SK-N-SH treated with all-trans-retinoic acid at 6 μM for 48 hours (cell line): ENCODE data around the gene PGPEP1.

Experiments used
- ARNTL ChIP-seq: fragments of 450-650 bp; formaldehyde crosslinking; IDR thresholded peaks from 2 replicates; pipeline ENCODE4 v1.5.0; 2020; ENCODE audit warnings: low read depth, mild to moderate bottlenecking, moderate library complexity, borderline replicate concordance
- BACH2 ChIP-seq: fragments of 250-450 bp; sonication (Bioruptor Pico); IDR thresholded peaks from 2 replicates; pipeline ENCODE4 v1.9.0; 2021; ENCODE audit warnings: mild to moderate bottlenecking, borderline replicate concordance
- CSDC2 ChIP-seq: fragments of 250-450 bp; sonication (Bioruptor Pico); IDR thresholded peaks from 2 replicates; pipeline ENCODE4 v1.5.0; 2020; ENCODE audit warnings: mild to moderate bottlenecking, moderate library complexity
- ESRRG ChIP-seq: fragments of 250-450 bp; sonication (Bioruptor Pico); IDR thresholded peaks from 2 replicates; pipeline ENCODE4 v1.6.1; 2021; ENCODE audit warnings: mild to moderate bottlenecking
- OSR1 ChIP-seq: fragments of 250-450 bp; sonication (Bioruptor Pico); IDR thresholded peaks from 2 replicates; pipeline ENCODE4 v1.8.0; 2022; ENCODE audit warnings: moderate library complexity, mild to moderate bottlenecking, inconsistent platforms
- SNAI2 ChIP-seq: fragments of 250-450 bp; sonication (Bioruptor Pico); IDR thresholded peaks from 2 replicates; pipeline ENCODE4 v1.5.0; 2020; ENCODE audit warnings: mild to moderate bottlenecking, moderate library complexity
- TOX ChIP-seq: fragments of 250-450 bp; sonication (Bioruptor Pico); IDR thresholded peaks from 2 replicates; pipeline ENCODE4 v1.8.0; 2021; ENCODE audit warnings: mild to moderate bottlenecking, moderate library complexity, borderline replicate concordance
- ZNF70 ChIP-seq: fragments of 450-650 bp; formaldehyde crosslinking; IDR thresholded peaks from 2 replicates; pipeline ENCODE4 v1.5.0; 2020; ENCODE audit warnings: mild to moderate bottlenecking, moderate library complexity
- ZNF8 ChIP-seq: fragments of 450-650 bp; formaldehyde crosslinking; IDR thresholded peaks from 2 replicates; pipeline ENCODE4 v1.5.0; 2020; ENCODE audit warnings: mild to moderate bottlenecking, moderate library complexity
- TF ChIP-seq, protein P1 (sequence below): fragments of 250-450 bp; sonication (Bioruptor Pico); IDR thresholded peaks from 2 replicates; pipeline ENCODE4 v1.8.0; 2020; ENCODE audit warnings: mild to moderate bottlenecking, moderate library complexity, borderline replicate concordance
- TF ChIP-seq, protein P2 (sequence below): fragments of 250-450 bp; sonication (Bioruptor Pico); IDR thresholded peaks from 2 replicates; pipeline ENCODE4 v1.5.0; 2020; ENCODE audit warnings: mild to moderate bottlenecking, moderate library complexity

DNA sequence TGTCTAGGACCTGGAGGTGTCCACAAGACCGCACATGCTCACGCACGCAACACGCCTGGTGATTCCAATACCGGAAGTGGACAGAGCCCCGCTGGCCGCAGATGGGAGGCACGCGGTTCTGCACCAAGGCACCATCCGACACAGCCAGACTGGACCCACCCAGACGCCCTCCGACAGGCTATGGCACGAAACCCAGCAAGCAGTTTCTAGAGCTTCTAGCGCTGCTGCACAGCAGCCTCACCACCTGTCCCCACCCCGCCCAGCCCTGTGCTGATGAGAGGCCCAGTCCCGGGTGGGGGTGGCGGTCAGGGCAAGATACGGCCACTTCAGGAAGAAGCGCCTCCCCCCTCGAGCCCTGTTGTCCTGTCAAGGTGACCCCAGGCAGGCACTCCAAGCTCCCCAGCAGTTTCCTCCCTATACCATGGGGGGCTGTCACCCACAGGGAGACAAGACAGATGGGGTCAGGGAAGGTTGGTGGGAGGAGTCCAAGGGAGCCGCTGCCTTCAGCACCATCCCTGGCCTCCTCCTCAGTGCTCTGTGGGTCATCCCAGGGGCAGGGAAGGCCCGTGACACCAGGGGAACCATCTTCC is 28.8 kb upstream of the PGPEP1 start:
- TF ChIP-seq CSDC2 (CRISPR knock-in tag), result no peak
- no peak for TF ChIP-seq ZNF70 (CRISPR knock-in tag)
- TF ChIP-seq ESRRG (CRISPR knock-in tag), result no peak
- no peak for TF ChIP-seq BACH2 (CRISPR knock-in tag)
- TF ChIP-seq, protein P1, sequence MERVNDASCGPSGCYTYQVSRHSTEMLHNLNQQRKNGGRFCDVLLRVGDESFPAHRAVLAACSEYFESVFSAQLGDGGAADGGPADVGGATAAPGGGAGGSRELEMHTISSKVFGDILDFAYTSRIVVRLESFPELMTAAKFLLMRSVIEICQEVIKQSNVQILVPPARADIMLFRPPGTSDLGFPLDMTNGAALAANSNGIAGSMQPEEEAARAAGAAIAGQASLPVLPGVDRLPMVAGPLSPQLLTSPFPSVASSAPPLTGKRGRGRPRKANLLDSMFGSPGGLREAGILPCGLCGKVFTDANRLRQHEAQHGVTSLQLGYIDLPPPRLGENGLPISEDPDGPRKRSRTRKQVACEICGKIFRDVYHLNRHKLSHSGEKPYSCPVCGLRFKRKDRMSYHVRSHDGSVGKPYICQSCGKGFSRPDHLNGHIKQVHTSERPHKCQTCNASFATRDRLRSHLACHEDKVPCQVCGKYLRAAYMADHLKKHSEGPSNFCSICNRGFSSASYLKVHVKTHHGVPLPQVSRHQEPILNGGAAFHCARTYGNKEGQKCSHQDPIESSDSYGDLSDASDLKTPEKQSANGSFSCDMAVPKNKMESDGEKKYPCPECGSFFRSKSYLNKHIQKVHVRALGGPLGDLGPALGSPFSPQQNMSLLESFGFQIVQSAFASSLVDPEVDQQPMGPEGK, result no peak
- no peak for TF ChIP-seq SNAI2 (CRISPR knock-in tag)
- no peak for TF ChIP-seq ARNTL
- TF ChIP-seq, protein P2, sequence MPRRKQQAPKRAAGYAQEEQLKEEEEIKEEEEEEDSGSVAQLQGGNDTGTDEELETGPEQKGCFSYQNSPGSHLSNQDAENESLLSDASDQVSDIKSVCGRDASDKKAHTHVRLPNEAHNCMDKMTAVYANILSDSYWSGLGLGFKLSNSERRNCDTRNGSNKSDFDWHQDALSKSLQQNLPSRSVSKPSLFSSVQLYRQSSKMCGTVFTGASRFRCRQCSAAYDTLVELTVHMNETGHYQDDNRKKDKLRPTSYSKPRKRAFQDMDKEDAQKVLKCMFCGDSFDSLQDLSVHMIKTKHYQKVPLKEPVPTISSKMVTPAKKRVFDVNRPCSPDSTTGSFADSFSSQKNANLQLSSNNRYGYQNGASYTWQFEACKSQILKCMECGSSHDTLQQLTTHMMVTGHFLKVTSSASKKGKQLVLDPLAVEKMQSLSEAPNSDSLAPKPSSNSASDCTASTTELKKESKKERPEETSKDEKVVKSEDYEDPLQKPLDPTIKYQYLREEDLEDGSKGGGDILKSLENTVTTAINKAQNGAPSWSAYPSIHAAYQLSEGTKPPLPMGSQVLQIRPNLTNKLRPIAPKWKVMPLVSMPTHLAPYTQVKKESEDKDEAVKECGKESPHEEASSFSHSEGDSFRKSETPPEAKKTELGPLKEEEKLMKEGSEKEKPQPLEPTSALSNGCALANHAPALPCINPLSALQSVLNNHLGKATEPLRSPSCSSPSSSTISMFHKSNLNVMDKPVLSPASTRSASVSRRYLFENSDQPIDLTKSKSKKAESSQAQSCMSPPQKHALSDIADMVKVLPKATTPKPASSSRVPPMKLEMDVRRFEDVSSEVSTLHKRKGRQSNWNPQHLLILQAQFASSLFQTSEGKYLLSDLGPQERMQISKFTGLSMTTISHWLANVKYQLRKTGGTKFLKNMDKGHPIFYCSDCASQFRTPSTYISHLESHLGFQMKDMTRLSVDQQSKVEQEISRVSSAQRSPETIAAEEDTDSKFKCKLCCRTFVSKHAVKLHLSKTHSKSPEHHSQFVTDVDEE (CRISPR knock-in tag), result no peak
- TF ChIP-seq OSR1 (CRISPR knock-in tag), result no peak
- no peak for TF ChIP-seq ZNF8 (CRISPR knock-in tag)
- TF ChIP-seq TOX (CRISPR knock-in tag), result no peak
